ENCODE measurements around the gene GID4. TPM values are rescaled to one million over a fixed set of nuclear protein-coding genes. Genes with fewer than 3 reads are reported as not detected.
A peak's percentile ranks its signal among the peaks of the same experiment; 100 is the strongest.

Gene GID4
- total RNA-seq, 1 donor from 2014 or later, result 8.2 TPM

DNA sequence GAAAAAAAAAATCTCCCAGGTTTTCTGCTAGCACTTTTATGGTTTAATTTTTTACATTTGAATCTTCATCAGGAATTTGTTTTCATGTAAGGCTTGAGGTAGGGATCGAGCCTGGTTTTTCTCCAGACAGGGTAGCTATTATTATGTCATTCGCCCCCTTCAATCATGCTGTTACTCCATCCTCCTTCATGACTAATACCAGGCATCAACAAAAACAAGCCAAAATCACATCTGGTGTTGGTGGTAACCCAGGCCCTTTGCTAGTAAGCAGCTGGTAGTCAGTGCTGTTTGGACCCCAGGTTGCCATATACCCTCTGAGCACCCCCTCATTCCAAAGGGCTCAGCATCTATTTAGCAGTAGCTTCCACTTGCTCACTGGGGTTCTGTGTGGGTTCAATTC is 37.0 kb upstream of the GID4 start:
- Mint-ChIP-seq H3K36me3 (ENCODE audit: unreplicated experiment) (no peaks in the 10 kb centered on the region), H3K4me1 (ENCODE audit: low read depth, unreplicated experiment) (peaks cover 31% of the 10 kb centered on the region), H3K27ac (ENCODE audit: unreplicated experiment) (no peak overlapping the region), H3K9me3 (ENCODE audit: unreplicated experiment) (peaks cover 9% of the 10 kb centered on the region), H3K27me3 (ENCODE audit: unreplicated experiment) (peaks cover 12% of the 10 kb centered on the region), H3K4me3 (ENCODE audit: unreplicated experiment) (no peak overlapping the region)
- no peak for DNase-seq
- TF ChIP-seq, protein P1, sequence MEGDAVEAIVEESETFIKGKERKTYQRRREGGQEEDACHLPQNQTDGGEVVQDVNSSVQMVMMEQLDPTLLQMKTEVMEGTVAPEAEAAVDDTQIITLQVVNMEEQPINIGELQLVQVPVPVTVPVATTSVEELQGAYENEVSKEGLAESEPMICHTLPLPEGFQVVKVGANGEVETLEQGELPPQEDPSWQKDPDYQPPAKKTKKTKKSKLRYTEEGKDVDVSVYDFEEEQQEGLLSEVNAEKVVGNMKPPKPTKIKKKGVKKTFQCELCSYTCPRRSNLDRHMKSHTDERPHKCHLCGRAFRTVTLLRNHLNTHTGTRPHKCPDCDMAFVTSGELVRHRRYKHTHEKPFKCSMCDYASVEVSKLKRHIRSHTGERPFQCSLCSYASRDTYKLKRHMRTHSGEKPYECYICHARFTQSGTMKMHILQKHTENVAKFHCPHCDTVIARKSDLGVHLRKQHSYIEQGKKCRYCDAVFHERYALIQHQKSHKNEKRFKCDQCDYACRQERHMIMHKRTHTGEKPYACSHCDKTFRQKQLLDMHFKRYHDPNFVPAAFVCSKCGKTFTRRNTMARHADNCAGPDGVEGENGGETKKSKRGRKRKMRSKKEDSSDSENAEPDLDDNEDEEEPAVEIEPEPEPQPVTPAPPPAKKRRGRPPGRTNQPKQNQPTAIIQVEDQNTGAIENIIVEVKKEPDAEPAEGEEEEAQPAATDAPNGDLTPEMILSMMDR (IDR thresholded peaks at IDR 0.05; ENCODE audit: partially characterized antibody, unreplicated experiment), result no peak

- TF ChIP-seq, protein P1 (IDR thresholded peaks at IDR 0.05; ENCODE audit: partially characterized antibody, unreplicated experiment), result no peak
- DNase-seq, result no peak
- H3K4me3 Mint-ChIP-seq (ENCODE audit: unreplicated experiment), result no peak overlapping the region
- no peak overlapping the region for H3K27ac Mint-ChIP-seq (ENCODE audit: unreplicated experiment)
- H3K27me3 Mint-ChIP-seq (ENCODE audit: unreplicated experiment), result peaks cover 15% of the 10 kb centered on the region
- H3K36me3 Mint-ChIP-seq (ENCODE audit: unreplicated experiment), result no peaks in the 10 kb centered on the region
- peaks cover 9% of the 10 kb centered on the region for H3K9me3 Mint-ChIP-seq (ENCODE audit: unreplicated experiment)
- peaks cover 33% of the 10 kb centered on the region for H3K4me1 Mint-ChIP-seq (ENCODE audit: low read depth, unreplicated experiment)
These were observed 34.9 kb upstream of the GID4 start for GRCh38 chr17:18004345-18004744.

DNA sequence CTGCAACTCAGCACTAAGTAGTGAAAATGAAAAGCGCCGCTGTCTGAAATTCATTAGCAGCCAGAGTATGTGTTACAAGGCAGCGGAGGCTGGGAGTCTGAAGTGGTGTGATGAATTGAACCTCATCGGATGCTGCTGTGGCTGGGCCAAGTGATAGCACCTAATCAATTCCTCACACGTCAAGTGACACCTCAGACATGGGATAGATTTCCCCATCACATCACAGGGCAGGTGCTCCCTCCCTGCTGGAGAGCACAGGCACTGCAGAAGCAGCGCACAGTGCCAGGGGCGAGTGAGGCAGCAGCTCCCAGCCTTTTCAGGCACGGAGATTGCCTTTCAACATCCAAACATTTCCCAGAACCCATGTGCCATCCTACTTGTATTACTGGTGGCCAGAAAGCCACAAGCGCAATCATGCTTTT is 34.3 kb upstream of the GID4 start:
- H3K4me1 Mint-ChIP-seq (ENCODE audit: low read depth, unreplicated experiment), result peaks cover 27% of the 10 kb centered on the region
- H3K27me3 Mint-ChIP-seq (ENCODE audit: unreplicated experiment), result peaks cover 13% of the 10 kb centered on the region
- no peaks in the 10 kb centered on the region for H3K36me3 Mint-ChIP-seq (ENCODE audit: unreplicated experiment)
- H3K4me3 Mint-ChIP-seq (ENCODE audit: unreplicated experiment), result no peak overlapping the region
- TF ChIP-seq, protein P1 (IDR thresholded peaks at IDR 0.05; ENCODE audit: partially characterized antibody, unreplicated experiment), result peak; percentile 58
- DNase-seq, result peak; percentile 42
- H3K9me3 Mint-ChIP-seq (ENCODE audit: unreplicated experiment), result peaks cover 10% of the 10 kb centered on the region
- H3K27ac Mint-ChIP-seq (ENCODE audit: unreplicated experiment), result no peak overlapping the region

- Mint-ChIP-seq H3K9me3 (ENCODE audit: unreplicated experiment) (peaks cover 9% of the 10 kb centered on the region), H3K4me1 (ENCODE audit: low read depth, unreplicated experiment) (peaks cover 24% of the 10 kb centered on the region), H3K36me3 (ENCODE audit: unreplicated experiment) (peaks cover 5% of the 10 kb centered on the region), H3K4me3 (ENCODE audit: unreplicated experiment) (no peak overlapping the region), H3K27ac (ENCODE audit: unreplicated experiment) (no peak overlapping the region), H3K27me3 (ENCODE audit: unreplicated experiment) (peaks cover 9% of the 10 kb centered on the region)
- DNase-seq, result no peak
- TF ChIP-seq, protein P1 (IDR thresholded peaks at IDR 0.05; ENCODE audit: partially characterized antibody, unreplicated experiment), result no peak
These were observed 33.7 kb upstream of the GID4 start for GRCh38 chr17:18005496-18005895.

- H3K9me3 Mint-ChIP-seq (ENCODE audit: unreplicated experiment), result peaks cover 9% of the 10 kb centered on the region
- DNase-seq, result no peak
- H3K27ac Mint-ChIP-seq (ENCODE audit: unreplicated experiment), result no peak overlapping the region
- H3K4me3 Mint-ChIP-seq (ENCODE audit: unreplicated experiment), result no peak overlapping the region
- H3K36me3 Mint-ChIP-seq (ENCODE audit: unreplicated experiment), result peaks cover 6% of the 10 kb centered on the region
- TF ChIP-seq, protein P1 (IDR thresholded peaks at IDR 0.05; ENCODE audit: partially characterized antibody, unreplicated experiment), result no peak
- peaks cover 9% of the 10 kb centered on the region for H3K27me3 Mint-ChIP-seq (ENCODE audit: unreplicated experiment)
- peaks cover 24% of the 10 kb centered on the region for H3K4me1 Mint-ChIP-seq (ENCODE audit: low read depth, unreplicated experiment)
These were observed 32.5 kb upstream of the GID4 start for GRCh38 chr17:18006495-18007239.

Measured in glutamatergic neuron (in vitro differentiated cells).